Activated CD8-positive, alpha-beta memory T cell treated with anti-CD3 and anti-CD28 coated beads for 48 hours (primary cell): Measurements from ENCODE around the gene LONRF2.
A peak's percentile ranks its signal among the peaks of the same experiment; 100 is the strongest.
"Not testable (repeated sequence)": the region's sequence is repeated elsewhere in the genome, so short reads cannot be mapped to it uniquely, and the experiment has no call there.

Experiments
- DNase-seq, 3 experiments: peaks; one replicate each; pipeline ENCODE4 v3.0.0-alpha.2; 2020; ENCODE audit warnings: low read depth in 2 of 3, low spot score in 2 of 3

The LONRF2 gene

DNA sequence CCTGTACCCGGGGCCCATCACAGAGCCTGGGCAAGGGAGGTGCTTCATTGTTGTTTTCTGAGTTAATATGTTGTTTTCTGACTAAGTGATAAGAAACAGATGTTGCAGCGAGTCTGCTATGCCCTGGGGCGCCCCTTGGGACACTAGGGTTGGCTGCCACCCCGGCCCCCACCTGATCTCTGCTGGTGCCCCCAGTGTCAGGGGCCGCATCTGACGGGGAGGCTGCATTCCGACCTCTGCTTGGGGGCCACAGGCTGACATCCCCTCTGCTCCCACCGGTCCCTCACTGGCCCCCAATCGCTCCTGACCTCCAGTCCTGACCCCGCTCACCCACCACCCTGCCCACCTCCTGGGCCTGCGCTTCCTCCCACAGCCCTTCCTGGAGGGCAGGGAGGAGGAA lies 65.9 kb downstream of the LONRF2 start:
- DNase-seq: no peak

DNA sequence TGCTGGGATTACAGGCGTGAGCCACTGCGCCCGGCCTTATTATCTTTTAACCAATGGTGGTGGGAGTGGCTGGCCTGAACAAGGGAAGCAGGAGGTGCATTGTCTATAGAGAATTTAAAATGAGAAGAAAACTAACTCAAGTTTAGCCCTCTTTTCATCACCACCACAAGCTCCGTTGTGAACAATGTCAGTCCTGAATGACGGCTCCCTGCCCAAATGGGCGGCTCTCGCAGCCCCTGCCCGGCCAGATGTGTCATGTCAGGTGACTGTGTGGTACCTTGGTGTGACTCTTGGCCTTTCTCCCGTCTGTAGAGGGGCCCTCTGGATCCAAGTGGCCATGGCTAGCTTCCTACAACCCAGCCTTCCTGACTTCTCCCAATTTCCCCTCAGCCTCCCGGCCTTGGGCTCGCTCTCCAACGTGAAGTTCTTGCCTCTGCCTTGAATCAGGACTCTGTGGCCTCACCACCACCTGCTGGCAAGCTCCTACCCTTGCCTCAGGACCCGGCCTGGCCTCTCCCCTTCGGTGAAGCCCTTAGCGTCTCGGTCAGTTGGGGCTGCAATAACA lies 67.6 kb downstream of the LONRF2 start:
- no peak for DNase-seq

DNA sequence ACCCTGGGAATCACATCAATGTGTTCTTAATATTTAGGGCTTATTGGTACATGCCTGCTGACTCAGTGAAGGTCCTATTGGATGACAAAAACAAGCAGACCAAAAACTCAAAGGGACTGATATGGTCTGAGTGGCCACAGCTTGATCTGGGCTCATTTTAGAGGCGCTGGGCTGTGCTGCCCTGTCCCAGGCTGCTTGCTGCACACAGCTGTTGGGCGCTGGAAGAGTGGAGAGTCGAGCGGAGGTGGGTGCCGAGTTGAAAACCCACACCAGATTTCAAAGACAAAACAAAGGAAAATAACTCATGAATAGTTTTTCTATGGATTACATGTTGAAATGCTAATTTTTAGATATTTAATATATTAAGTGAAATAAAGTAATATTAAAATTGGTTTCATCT lies 68.5 kb downstream of the LONRF2 start:
- DNase-seq: no peak

GRCh38 chr2:100252811-100253698 lies 69.2 kb downstream of the LONRF2 start:
- no peak for DNase-seq

DNA sequence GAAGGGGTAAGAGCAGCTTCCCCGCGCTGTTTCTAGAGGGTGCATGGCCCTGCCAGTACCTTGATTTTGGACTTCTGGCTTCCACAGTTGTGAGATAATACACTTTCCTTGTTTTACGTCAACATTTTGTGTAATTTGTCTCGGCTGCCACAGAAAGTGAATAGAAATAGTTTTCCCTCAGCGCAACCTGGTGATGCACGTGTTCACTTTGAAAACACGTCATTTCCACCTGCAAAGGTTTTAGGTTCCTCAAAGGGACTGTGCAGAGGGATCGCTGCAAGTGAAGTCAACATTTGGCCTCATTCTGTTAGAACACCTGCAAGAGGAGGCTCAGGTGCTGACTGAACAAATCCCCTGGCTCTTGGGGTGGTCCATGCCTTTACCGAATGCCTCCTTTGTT lies 71.7 kb downstream of the LONRF2 start:
- no peak for DNase-seq

GRCh38 chr2:100248971-100249370 lies 73.3 kb downstream of the LONRF2 start:
- no peak for DNase-seq

- not testable (repeated sequence) for DNase-seq
These were observed 73.7 kb downstream of the LONRF2 start for GRCh38 chr2:100248556-100248955.

GRCh38 chr2:100248044-100248330 lies 74.3 kb downstream of the LONRF2 start:
- no peak for DNase-seq

GRCh38 chr2:100247256-100248043 lies 74.9 kb downstream of the LONRF2 start:
- no peak for DNase-seq

DNA sequence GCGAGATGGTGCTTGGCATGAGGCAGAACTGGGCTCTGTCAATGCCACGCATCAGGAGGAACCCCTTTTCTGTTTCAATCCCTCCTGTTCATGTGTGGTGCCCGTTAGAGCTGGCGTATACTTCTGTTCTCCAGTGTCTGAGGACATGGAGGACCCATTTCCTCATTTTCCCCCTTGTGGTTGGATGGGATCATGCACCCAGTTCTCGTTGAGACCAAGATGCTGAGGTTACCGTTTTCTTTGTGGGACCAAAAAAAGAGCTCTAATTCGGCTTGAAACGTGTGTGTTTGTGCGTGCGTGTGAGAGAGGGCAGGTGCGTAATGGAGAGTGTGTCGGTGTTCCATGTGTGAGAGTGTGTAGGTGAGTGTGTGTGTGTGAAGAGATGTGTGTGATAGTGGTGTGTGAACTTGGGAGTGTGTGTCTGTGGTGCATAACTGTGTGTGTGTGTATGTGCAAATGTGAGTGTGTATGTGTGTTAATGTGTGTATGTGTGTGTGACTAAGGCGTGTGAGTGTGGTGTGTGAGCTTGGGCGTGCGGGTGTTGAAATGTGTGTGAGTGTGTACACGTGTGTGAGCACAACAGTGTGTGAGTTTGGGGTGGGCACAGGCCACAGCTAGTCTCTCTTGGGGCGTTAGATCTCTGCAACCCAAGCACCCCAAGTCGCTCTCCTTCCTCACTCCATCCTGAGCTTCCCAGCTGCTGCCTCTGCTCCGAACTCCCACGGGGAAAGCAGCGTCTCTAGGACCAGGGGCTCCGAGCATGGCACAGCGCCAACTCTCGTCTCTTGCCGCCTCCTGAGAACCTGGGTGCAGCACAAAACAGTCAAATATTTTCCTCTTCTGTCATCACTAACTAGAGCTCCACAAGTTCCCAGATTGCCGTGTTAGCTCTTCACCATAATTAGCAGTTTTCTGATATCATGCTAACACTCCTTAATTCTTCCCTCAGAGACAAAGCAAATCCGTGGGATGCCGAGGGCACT lies 75.8 kb downstream of the LONRF2 start:
- DNase-seq: no peak

- DNase-seq: no peak
These were observed 76.6 kb downstream of the LONRF2 start for GRCh38 chr2:100245681-100246080.

DNA sequence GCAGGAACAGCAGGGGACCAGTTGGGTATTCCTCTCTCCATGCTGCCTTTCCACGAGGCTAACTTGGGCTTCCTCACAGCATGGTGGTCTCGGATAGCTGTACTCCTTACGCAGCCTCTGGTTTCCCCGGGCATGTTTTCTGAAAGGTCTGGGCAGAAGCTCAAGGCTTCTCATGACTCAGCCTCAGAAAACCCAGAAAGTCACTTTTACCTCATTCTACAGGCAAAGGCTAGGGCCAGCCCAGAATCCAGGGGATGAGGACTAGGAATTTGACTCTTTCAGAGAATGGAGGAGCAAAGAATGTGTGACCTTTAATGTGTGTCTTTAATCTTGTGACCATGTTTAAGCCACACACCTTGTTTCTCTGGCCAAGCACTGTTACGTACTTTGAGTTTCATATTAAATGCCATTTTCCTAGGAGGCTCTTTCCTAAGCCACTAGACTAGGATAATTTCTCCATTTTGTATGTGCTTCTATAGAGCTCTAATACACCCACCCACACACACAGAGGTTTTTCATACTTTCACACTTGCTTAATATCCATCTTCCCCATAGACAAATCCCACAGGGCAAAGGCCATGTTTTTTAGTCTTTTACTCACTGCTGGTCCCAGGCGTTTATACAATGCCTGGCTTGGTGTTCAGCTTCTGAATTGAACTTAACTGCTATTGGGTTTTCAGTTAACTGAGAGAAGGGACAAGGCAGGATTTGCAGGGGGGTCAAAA lies 77.3 kb downstream of the LONRF2 start:
- no peak for DNase-seq

GRCh38 chr2:100243631-100244030 lies 78.7 kb downstream of the LONRF2 start:
- DNase-seq: no peak

DNA sequence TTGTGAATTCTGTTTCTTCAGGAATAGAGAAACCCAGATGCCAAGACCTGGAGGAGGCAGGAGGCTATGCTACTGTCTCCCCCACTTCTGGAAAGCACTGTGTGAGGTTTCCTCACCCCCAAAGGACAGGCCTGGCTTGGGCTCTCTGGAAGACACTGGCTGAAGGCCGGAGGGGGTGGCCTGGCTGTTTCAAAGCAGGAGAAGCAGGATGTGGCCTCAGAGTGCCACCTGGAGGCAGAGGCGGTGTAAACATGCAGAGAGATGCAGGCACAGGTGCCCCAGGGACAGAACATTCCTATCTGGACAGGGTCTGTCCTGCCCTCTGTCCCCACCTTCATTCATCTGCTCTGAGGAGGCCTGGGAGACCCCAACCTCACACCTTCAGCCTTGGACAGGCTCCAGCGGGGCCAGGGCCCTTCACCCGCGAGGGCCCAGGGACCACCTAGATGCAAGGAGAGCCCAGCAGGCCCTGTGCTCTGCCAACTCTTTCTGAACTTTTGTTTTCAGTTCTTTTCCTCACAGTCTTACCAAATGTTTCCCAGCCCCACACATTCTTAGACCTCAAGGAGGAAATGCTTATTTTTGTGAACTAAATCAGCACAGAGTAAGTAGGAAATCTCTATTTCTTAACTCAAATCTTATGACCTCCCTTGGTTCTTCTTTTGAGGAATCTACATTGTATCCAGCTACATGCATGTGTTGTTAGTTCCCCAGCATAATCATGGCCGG lies 79.2 kb downstream of the LONRF2 start:
- DNase-seq: peak in 1 of 3 experiments; percentile 13

DNA sequence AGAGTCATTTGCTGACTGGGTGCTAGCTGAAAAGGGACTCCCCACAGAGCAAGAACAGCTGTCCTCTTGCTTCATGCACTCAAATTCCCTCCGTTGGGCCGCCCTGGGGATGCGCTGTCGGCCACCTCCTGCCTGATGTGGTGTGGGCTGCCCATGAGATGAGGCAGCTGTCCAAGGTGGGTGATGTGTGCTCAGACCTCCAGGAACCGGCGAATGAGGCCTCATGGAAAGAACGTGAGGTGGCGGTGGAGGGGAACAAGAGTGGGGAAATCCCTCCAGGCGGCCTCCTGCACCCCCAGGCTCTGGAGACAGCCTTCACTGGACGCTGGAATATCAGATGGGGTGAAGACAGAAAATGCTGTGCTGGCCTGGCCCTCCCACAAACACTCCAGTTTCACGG lies 79.8 kb downstream of the LONRF2 start:
- no peak for DNase-seq

DNA sequence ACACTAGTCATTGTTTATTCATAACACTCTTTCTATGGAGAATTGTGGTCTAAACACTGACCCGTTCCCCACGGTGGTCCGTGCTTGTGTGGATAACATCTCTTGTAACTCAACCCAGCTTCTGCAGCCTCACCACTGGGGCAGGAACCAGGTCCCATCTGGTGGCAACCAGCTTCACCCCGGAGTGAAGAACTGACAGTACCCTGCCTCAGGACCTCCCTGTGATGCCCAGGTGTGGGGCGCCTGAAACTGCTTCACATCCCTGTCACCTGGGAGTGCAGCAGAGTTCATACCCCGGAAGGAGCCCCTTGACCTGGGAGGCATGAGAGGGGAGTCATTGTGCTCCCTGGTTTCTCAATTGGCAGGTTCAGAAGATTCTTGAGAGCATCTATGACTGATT lies 81.1 kb downstream of the LONRF2 start:
- no peak for DNase-seq

DNA sequence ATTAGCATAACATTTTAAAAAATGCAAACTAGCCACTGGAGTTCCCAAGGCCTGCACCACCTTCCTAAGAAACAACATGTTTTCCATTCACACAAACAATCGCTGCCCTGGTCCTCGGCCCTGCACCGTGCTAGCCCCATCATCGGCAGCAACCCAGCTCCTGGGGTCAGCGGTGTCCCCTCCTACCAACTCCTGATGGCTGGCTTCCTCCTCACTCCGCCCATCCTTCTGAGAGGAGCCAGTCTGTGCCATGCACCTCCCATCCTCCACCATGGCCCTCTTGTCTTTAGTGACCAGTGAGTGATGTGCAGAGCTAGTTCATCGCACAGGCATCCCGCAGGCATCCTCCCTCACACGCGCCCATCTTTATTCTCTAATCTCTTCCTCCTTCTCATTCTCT lies 81.9 kb downstream of the LONRF2 start:
- DNase-seq: no peak

GRCh38 chr2:100239486-100240210 lies 82.7 kb downstream of the LONRF2 start:
- no peak for DNase-seq

- no peak for DNase-seq
These were observed 83.8 kb downstream of the LONRF2 start for GRCh38 chr2:100238471-100238870.
